Stromal cell of bone marrow (primary cell): ENCODE results near the gene CSRP1.

Experiments
- DNase-seq: peaks from one replicate; pipeline ENCODE4 v3.0.0-alpha.2; 2012; ENCODE audit warnings: low read depth

The CSRP1 gene

GRCh38 chr1:201454608-201455007, 52.3 kb downstream of the CSRP1 start:
- DNase-seq: no peak

GRCh38 chr1:201452866-201453265, 54.1 kb downstream of the CSRP1 start:
- no peak for DNase-seq

GRCh38 chr1:201450721-201451291, 56.1 kb downstream of the CSRP1 start:
- DNase-seq: peak; percentile 62

GRCh38 chr1:201448990-201449389, 57.9 kb downstream of the CSRP1 start:
- no peak for DNase-seq

GRCh38 chr1:201447903-201448871, 58.7 kb downstream of the CSRP1 start:
- no peak for DNase-seq

GRCh38 chr1:201445310-201445709, 61.6 kb downstream of the CSRP1 start:
- DNase-seq: no peak

- DNase-seq: no peak
These were observed 62.1 kb downstream of the CSRP1 start for GRCh38 chr1:201444792-201445191.

GRCh38 chr1:201443747-201444146, 63.2 kb downstream of the CSRP1 start:
- no peak for DNase-seq

GRCh38 chr1:201436969-201437368, 70.0 kb downstream of the CSRP1 start:
- DNase-seq: no peak

- no peak for DNase-seq
These were observed 70.5 kb downstream of the CSRP1 start for GRCh38 chr1:201436393-201436792.

GRCh38 chr1:201434266-201434665, 72.7 kb downstream of the CSRP1 start:
- DNase-seq: no peak

- DNase-seq: no peak
These were observed 73.3 kb downstream of the CSRP1 start for GRCh38 chr1:201433609-201434008.
